Glutamatergic neuron (in vitro differentiated cells): ENCODE data around the gene TFR2. TPM values are rescaled to one million over a fixed set of nuclear protein-coding genes. Genes with fewer than 3 reads are reported as not detected.

Experiments
- DNase-seq: peaks from one replicate; pipeline ENCODE4 v3.0.0; 2022
- H3K27ac Mint-ChIP-seq: one replicate; pipeline ENCODE4 v1.8.0; 2020; ENCODE audit warnings: mild to moderate bottlenecking, mixed read lengths, inconsistent platforms; ENCODE audit not compliant: unreplicated experiment
- H3K27me3 Mint-ChIP-seq: one replicate; pipeline ENCODE4 v1.8.0; 2020; ENCODE audit warnings: mild to moderate bottlenecking, moderate library complexity, mixed read lengths, inconsistent platforms; ENCODE audit not compliant: unreplicated experiment
- H3K36me3 Mint-ChIP-seq: one replicate; pipeline ENCODE4 v1.8.0; 2020; ENCODE audit warnings: mild to moderate bottlenecking, mixed read lengths, inconsistent platforms; ENCODE audit not compliant: unreplicated experiment
- H3K4me1 Mint-ChIP-seq: one replicate; pipeline ENCODE4 v1.8.0; 2020; ENCODE audit warnings: mild to moderate bottlenecking, low read depth, mixed read lengths, inconsistent platforms; ENCODE audit not compliant: unreplicated experiment
- H3K4me3 Mint-ChIP-seq: one replicate; pipeline ENCODE4 v1.8.0; 2020; ENCODE audit warnings: mild to moderate bottlenecking, mixed read lengths, inconsistent platforms; ENCODE audit not compliant: unreplicated experiment
- H3K9me3 Mint-ChIP-seq: one replicate; pipeline ENCODE4 v1.8.0; 2020; ENCODE audit warnings: mild to moderate bottlenecking, moderate library complexity, mixed read lengths, inconsistent platforms; ENCODE audit not compliant: unreplicated experiment
- CTCF ChIP-seq: fragments of 200-600 bp; sonication (generic); IDR thresholded peaks from one replicate; pipeline ENCODE4 v1.5.0; 2021; ENCODE audit not compliant: partially characterized antibody, unreplicated experiment
- total RNA-seq: library from RNA; stranded (reverse); fragmentation: NEBNext Ultra II Directional; extraction: Animal tissue kit (Norgen Biotek cat#: 25700); gene quantifications from one replicate; pipeline ENCODE4 v1.2.1, GENCODE V29; 2021; ENCODE audit not compliant: unreplicated experiment

Gene TFR2
- total RNA-seq, 1 donor from 2014 or later = 5.1 TPM

GRCh38 chr7:100577507-100577906 lies 63.8 kb downstream of the TFR2 start:
- H3K4me1 Mint-ChIP-seq = peaks cover 4% of the 10 kb centered on the region
- DNase-seq = no peak
- H3K9me3 Mint-ChIP-seq = peaks cover 3% of the 10 kb centered on the region
- H3K27ac Mint-ChIP-seq = no peak overlapping the region
- TF ChIP-seq CTCF = no peak
- H3K36me3 Mint-ChIP-seq = no peaks in the 10 kb centered on the region
- no peak overlapping the region for H3K4me3 Mint-ChIP-seq
- peaks cover 6% of the 10 kb centered on the region for H3K27me3 Mint-ChIP-seq

DNA sequence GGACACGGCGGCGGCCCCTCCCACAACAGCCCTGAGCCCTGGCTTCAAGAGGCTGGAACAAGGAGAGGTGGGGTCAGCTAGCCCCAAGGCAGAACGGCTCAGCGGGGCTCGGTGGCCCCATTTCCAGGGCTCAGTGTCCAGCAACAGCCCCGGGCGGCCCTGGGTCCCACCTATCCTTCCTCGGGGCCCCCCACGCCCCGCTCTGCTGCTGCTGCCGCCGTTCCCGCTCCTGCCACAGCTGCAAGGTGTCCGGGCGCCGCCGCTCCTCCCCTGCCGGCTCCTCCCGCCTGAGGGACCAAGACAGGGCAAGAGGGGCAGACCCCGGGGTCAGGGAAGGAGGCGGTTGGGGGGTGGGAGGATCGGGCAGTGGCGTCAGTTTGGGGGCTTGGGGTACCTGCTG lies 64.2 kb downstream of the TFR2 start:
- H3K4me1 Mint-ChIP-seq = peaks cover 3% of the 10 kb centered on the region
- peaks cover 3% of the 10 kb centered on the region for H3K9me3 Mint-ChIP-seq
- no peak overlapping the region for H3K4me3 Mint-ChIP-seq
- H3K27ac Mint-ChIP-seq = no peak overlapping the region
- H3K36me3 Mint-ChIP-seq = no peaks in the 10 kb centered on the region
- H3K27me3 Mint-ChIP-seq = peaks cover 6% of the 10 kb centered on the region
- DNase-seq = no peak
- no peak for TF ChIP-seq CTCF

DNA sequence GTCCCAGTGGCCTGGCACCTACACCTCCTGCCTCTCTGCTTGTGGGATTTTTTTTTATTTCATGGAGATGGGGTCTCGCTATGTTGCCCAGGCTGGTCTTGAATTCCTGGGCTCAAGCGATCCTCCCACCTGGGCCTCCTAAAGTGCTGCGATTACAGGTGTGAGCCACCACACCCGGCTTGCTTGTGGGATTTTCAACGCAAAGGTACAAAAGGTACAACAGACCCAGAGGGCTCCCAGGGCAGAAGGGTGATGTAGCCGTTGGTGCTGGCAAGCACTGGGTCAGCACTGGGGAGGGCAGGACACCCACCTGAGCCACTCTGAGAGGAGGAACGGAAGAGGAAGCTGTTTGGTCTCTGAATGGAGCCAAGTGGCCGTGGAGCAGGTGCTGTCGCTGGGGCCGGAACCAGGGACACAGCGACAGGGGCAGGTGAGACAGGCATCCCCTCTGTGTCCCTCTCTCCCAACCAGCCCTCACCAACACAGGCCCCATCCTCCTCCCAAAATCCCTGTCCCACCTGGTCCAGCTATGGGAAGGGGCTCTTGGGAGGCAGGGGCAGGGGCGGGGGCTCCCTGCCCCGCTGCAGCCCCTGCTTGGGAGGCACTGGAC lies 64.9 kb downstream of the TFR2 start:
- DNase-seq = no peak
- H3K27ac Mint-ChIP-seq = no peak overlapping the region
- H3K9me3 Mint-ChIP-seq = peaks cover 3% of the 10 kb centered on the region
- H3K4me3 Mint-ChIP-seq = no peak overlapping the region
- peaks cover 12% of the 10 kb centered on the region for H3K27me3 Mint-ChIP-seq
- H3K36me3 Mint-ChIP-seq = no peaks in the 10 kb centered on the region
- H3K4me1 Mint-ChIP-seq = peaks cover 4% of the 10 kb centered on the region
- TF ChIP-seq CTCF = no peak

DNA sequence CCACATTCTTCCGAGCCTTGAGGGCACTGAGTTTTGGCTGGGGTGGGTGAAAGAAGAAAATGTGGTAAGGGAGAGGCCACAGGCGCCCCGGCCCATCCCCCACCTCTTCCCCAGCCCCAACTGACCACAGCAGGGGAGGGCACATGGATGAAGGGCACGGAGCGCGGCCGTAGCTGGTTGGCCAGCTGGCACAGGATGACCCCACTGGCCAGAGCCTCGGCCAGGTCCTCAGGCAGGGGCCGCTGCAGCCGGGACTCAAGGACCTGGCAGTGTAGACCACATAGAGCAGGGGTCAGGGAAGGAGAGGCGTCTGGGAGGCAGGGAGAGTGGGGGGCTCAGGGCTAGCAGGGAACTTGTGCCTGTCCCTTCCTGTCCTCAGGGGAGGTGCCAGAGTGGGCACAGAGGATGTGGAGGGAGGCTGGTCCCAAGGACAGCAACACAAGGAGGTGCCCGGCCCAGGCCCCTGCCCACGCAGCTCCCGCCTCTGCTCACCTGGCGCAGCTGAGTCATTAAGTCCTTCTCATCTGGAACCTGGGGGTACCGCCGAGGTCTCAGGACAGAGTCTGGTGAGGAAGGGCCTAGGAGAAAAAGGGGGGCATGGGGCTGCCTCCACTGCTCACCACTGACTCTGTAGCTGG lies 65.5 kb downstream of the TFR2 start:
- Mint-ChIP-seq H3K36me3 (no peaks in the 10 kb centered on the region), H3K4me3 (no peak overlapping the region), H3K27me3 (peaks cover 14% of the 10 kb centered on the region), H3K9me3 (no peaks in the 10 kb centered on the region), H3K4me1 (peaks cover 2% of the 10 kb centered on the region), H3K27ac (no peak overlapping the region)
- DNase-seq = no peak
- TF ChIP-seq CTCF = no peak

GRCh38 chr7:100575206-100575631 lies 66.1 kb downstream of the TFR2 start:
- Mint-ChIP-seq H3K4me1 (peaks cover 2% of the 10 kb centered on the region), H3K4me3 (no peak overlapping the region), H3K27me3 (peaks cover 14% of the 10 kb centered on the region), H3K9me3 (no peaks in the 10 kb centered on the region), H3K36me3 (no peaks in the 10 kb centered on the region), H3K27ac (no peak overlapping the region)
- no peak for DNase-seq
- TF ChIP-seq CTCF = no peak
